Stimulated activated CD8-positive, alpha-beta memory T cell treated with anti-CD3 and anti-CD28 coated beads, Interleukin-15, amount 100 ng/mL, for 48 hours (primary cell): ENCODE results near the gene CUEDC1.

Experiments used
- DNase-seq, 2 donors: peaks; one replicate each; pipeline ENCODE4 v3.0.0-alpha.2; 2020; ENCODE audit warnings: low read depth in 2 of 2

The CUEDC1 gene

DNA sequence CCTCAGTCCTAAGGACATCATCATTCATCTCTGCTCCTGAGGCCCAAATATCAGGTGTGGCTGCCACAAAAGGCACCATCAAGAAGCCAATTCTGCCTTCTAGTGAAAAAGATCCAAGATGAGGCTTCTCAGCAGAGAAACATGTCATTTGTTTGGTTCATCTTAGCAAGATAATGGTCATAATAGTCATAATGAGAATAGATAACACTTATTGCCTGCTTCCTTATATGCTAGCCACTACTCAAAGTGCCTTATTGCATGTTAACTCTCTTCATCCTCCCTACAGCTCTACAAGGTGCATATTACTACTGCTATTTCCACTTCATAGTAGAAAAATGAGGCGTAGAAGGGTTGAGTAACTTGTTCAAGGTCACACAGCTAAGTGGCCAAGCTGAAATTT is 60.4 kb downstream of the CUEDC1 start:
- no peak for DNase-seq

DNA sequence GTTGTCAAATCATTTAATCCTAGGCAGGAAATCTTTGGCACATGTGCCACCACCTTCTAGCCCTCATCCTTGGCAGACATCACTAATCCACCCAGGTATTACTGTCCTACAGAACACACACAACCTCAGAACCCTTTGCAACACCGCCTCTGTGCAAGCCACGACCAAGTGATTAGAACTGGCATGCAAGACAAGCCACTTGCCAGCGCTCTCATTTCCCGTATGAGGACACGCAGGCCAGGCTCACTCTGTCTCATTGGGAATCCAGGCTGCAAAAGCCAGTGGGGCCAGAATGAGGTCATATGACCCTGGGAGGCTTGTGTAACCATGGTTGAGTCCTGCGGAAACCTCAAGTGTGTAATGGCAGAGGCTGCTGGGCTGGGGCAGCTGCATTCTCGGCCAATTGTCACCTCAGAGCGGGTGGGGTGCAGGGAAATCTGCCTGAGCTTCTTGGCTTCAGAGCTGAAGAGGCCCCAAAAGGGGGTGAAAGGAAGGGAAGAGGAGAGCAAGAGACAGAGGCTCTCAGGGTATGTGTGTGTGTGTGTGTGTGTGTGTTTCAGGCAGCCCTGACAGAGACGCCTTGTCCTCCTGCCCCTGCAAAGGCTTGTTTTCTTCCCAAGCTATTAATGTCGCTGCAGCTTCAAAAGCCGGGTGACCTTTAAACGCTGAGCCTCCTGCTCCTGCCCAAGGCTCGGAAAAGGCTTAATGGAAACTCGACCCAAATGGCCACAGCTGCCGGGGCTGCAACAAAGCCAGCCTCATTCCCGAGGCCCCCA is 62.2 kb downstream of the CUEDC1 start:
- DNase-seq = no peak

DNA sequence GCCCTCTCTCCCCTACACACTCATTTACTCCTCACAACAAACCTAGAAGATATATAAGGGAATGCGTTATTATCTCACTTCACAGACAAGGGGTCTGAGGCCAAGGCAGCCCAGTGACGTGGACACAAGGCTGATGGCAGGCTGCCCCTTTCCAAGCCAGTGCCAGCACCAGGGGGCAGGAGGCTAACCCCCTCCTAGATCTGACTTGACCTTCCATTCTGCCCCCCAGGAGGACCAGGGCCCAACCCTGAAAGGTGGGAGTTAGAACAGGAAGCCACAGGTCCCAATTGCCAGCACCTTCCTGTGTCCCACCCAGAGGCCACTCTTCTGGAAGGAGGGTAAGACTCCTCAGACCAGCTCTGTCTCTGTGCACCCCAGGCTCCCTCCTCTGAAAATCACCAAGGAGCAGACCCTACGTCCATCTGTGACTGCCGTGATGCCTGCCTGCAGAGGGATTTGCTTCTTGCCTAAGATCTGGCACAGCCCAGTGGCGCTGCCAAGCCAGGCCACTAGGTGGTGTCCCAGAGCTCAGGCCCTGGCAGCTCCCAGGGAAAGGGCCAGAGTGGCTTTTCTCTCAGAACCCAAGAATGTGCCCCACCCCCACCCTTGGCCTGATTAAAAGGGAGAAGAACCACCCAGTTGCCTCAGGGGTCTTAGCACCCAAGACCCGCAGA is 62.9 kb downstream of the CUEDC1 start:
- DNase-seq = peak; percentile 60 to 66

DNA sequence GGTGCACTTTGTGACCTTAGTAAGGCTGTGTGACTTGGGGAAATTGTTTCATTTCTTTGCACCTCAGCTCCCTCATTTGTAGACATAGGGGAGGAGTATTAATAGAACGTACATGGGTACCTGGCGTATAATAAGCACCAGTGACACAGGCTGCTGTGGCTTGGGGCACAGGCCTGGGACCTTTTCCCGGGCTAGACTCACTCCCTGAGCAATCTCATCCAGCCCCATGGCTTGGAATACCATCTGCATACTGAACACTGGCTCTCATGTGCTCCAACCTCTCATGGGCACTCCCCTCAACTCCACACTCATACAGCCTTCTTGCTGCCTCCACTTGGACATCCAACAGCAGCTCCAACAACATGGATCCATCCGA is 64.4 kb downstream of the CUEDC1 start:
- DNase-seq = no peak

DNA sequence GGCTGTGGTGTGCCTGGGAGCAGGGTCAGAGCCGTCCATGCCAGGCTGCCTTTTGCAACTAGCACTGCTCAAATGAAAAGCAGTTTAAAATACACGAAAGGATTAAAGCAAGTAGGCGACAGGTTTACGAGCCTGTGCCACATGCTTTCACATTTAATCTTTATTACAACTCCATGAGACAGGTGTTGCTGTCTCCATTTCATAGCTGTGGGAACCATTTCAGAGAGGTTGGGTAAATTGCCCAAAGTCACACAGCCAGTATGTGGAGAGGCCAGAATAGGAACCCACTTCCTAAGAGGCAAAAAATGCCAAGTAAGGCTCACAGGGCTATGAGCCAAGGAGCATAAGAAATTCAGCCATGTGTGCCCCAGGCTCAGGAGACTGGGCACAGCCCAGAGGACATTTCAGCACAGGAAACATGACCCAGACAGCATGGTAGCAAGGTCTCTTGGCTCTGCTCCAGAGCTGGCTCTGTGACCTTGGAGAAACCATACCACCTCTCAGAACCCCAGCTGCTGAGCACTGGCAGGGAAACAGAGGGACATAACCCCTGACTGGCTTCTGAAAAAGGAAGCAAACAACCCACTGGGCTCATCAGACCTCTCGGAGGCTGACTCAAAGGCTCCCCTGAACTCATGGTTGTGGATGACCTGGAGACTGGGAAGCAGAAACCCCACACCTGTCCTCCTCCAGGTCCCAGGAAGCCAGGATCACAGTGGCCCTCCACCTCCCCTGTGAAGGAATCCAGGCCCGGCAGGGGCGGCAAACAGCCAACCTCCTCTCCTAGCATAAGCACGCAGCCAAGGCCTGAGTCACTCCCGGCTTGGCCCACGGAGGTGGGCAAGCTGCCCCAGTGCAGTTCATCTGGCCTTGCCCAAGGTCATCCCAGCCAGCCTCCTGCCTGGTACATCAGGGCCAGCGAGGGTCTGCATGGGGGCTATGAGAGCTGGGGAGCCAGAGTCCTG is 65.0 kb downstream of the CUEDC1 start:
- no peak for DNase-seq

DNA sequence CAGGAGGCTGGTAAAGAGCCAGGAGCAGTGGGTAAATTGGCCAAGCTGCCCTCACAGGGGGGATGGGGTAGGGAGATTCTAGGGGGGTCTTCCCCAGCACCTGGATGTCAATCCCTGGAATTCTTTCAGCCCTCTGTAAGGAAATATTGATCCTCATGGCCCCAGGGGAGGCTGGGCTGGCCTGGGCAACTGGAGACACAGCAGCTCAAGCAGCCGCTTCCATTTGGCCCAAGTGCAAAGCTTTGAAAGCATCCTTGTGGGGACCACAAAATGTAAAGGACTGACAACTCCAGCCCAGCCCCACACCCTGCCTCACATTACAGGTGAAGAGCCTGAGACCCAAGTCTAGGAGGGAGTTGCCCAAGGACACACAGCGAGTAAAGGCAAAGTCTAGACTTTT is 66.0 kb downstream of the CUEDC1 start:
- DNase-seq = no peak

DNA sequence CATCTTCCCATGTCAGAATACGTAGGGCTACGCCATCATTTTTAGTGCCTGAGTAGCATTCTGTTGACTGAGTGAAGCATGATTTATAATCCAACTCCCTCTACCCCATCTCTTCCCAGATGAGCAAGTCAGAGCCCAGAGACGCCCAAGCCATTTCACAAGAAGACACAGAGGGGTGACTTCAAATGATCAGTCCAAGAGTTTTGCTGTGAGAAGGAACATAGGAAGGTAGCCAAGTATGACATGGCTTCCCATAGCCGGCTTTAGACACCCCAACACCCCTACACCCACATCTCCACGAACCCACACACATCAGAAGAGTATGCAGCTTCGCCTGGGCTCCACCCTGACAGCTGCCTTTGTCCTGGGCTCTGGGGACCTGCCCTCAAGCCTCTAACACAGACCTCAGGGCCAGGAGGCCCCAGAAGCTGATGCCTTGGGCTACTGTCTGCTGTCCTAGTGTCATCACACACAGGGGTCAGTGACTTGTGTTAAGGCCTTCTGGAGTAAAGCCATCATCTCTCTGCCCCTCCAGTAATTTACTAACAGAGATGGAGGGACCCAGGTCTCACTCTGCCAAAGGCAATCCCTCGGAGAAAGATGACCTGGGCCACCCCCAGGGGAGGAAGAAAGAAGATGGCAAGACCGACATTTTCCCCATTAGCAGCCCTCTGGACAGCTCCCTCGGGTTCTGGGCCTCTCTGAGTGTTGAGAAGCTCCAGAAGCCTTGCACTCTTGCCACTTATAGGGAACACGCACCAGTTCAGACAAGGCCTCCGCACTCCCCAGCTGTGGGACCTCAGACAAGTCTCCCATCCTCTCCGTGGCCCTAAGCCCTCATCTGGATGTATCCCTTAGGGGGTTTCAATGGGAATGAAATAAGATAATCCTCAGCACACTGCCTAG is 66.6 kb downstream of the CUEDC1 start:
- no peak for DNase-seq

DNA sequence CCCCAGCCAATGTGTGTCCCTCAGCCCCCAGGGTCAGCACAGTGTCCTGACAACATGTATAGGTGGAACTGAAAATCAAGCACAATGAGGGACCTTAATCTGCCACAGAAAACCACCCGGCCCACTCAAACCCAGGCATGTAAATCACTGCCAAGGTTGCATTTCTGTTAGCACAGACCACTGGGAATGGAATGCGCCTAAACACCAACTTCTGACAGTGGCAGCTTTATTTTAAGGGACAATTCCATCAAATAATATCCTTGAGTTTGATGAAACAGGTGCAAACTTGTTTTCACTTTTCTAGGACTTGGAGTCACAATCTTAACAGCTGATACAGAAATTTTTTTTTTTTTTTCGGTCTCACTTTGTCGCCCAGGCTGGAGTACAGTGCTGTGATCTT is 68.1 kb downstream of the CUEDC1 start:
- no peak for DNase-seq

DNA sequence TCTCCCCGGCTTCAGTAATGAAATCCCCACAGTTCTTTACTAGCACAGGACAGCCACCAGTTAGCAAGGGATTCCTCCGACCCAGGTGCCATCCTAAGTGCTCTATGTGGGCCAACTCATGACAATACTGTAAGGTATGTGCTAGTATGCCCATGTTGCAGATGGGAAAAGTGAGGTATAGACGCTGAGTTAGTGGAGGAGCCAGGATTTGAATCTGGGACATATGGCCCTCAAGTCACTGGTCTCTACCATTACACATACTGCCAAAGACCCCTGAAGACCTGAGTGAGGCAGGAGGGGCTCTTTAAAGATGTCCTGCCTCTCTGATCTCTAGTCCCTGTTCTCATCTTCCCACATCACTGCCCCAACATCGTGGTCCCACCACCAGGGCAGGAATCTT is 69.2 kb downstream of the CUEDC1 start:
- no peak for DNase-seq

DNA sequence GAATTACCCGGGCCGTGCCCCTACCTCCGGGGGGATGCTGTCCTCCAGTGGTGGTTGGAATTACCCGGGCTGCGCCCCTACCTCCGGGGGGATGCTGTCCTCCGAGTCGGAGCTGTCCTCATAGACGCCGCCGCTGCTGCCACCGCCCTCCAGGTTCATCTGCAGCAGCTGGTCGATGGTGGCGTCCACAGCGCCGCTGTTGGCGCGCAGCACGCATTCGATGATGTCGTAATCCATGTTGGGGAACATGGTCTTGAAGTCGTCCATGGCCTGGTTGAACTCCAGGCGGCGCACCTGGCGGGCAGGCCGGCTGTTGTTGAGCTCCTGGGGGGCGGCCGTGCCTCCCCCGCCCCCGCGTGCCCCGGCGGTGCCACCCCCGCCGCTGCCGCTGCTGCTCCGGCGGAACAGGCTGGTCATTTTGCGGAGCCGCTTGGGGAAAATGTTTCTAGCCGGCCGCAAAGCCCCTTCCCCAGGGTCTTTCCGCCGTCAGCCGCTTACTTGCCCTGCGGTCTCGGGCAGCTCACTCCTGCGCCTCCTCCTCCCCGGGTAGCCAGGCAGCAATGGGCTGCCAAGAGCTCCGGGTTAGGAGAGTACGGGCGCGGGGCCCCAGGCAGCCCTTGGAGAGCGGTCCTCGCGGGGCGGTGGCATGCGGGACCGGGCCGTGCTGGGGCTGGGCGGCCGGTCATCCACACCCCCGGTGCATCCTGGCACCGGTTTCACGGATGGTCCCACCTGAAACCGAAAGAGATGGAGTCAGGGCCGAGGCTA is 69.9 kb downstream of the CUEDC1 start:
- DNase-seq = no peak

DNA sequence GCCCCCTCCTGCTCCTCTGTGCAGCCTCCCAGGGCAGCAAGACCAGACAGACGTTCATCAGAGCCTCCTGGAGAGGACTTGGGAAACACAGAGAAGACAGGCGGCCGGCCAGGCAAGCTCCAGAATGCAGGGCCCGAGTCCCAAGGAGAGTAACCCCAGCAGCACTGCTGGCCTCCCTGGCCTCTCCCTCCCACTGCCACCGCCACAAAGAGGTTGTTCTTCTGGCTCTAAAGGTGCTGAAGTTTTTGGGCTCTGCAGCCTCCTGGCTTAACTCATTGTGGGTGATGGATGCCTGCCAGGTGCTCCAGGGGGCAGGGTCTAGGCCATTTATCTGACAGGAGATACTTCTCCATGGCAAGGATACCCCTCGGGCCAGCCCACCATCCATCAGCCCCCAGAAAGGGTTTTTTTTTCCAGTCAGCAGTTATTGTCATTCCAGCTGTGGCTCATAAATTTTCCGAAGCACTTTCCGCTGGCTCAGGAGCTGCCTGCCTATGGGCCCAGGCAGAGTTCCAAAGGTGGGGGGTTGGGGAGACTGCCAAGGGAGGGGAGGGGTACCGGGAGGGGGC is 73.3 kb downstream of the CUEDC1 start:
- no peak for DNase-seq

DNA sequence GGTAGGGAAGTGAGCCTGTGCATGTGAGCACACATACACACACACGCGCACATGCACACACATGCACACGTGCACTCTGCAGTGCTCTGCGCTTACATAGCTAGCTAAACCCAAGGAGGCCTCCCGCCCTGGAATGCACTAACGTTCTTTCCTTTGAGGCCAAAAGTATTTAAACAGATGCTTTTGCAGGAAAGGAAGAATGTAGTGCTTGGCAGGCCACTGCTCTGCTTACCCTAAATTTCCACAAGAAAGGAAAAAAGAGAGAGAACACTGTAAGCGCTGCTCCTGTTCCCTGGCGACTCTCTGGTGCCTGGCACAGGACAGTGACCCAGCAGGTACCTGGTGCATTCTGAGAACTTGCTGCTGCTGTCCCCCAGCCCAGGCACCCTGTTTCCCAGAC is 74.1 kb downstream of the CUEDC1 start:
- no peak for DNase-seq

DNA sequence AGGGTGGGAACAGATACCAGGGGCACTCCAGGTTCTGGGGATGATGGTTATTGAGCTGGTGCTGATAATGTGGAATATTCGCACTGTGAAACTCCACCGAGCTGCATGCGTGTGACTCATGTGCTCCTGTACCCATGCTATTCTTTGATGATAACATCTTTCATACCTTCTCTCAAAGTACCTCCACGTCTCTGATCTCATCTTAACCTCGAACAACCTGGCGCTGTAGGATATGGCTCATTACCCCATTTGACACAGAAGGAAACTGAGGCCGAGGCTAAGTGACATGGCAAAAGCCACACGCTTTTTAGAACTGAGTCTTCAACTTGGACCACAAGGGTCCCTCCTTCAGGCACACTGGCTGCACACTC is 75.1 kb downstream of the CUEDC1 start:
- DNase-seq = peak in 1 of 2 donors; percentile 31

DNA sequence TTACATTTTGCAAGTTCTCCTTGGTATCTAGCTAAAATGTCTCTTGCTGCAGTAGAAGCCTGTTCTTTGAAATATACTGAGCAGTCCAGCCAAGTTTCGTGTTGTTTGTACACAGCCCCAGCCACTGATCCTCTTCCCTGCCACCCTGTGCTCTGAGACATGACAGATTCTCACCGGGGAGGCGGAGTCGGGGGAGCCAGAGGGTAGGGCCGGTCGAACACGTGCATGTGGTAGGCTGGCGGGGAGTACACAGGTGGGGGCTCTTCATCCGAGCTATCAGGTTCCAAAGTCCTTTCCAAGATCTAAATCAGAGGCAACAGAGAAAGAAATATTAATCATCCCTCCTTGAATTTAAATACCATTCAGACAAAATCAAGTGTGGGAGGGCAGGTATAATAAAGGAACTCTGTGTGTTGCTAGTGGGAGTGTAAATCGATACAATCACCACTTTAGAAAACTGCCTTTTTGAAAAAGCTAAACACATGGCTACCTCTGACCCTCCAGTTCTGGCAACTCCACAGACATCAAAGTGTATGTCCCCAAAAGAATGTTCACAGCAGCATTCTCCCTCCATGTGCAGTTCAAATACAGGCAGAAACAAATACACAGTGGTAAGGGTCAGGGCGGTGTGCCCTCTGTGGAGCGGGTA is 75.7 kb downstream of the CUEDC1 start:
- no peak for DNase-seq

DNA sequence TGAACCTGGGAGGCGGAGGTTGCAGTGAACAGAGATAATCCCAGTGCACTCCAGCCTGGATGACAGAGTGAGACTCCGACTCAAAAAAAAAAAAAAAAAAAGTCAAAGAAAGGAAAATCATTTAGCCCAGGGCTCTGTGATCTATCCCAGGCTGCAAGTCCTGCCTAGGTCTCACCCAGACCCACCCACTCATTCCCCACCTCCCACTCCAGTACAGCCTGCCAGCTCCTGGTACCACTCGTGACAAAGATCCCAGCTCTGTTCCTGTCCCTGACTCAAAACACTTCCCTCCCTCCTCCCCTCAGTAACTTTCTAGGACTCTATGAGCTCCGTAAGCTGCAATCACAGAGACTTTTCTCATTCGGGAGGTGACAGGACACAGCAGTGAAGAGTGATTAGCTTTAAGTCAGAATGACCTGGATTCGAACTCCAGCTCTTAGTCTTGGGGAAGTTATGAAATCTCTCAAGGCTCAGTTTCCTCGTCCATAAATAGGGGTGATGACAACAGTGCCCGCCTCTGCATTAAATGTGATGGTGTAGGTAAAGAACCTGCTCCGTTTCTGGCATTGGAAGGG is 77.3 kb downstream of the CUEDC1 start:
- DNase-seq = no peak

DNA sequence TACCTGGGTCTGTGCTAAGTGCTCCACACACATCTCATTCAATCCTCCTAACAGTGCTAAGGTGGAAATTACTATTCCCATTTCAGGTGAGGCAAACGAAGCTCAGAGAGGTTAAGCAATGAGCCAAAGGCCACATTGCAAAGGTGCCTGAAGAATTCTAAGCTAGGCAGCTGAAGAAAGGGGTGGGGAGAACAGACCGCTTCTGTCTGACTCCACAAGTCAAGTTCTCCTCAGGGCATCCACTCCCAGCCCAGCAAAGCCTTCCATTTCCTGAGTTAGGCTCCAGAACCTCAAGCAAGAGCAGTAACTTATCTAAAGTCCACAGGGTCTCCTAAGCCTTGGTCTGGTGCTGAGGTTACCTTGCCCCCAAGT is 78.4 kb downstream of the CUEDC1 start:
- no peak for DNase-seq

DNA sequence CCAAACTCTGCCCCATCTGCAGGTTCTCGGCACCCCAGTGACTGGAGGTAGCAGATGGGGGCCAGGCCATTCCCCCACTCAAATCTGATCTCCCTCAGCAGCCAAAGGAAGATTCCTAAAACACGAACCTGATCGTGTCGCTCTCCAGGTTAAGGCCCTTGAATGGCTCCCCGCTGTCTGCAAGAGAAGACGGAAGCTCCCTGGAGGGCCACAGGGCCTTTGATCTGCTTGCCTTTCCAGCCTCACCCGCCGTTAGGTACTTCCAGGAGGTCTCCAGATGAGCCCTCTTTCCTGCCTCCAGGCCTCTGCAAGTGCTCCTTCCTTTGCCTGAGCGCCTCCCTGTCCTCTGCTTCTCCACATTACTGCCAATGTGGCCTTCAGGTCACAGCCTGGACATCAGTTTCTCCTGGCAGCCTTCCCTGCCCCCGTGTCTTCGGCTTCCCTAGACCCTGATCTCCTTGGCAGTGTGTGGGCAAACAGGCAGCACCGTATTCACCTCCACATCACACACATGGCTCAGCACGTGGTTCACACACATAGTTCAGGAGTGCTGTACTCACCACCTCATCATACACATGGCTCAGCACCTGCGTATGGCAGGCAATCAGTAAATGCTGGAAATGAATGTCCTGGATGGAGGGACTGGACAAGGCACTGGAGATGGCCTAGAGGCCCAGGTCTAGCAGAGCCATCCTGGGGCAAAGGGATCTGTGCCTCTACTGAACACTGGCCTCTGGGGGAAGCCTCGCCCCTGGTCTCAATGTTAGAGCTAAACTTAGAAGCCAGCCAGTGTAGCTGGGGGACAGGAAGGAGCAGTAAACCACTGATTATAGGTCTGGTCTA is 79.0 kb downstream of the CUEDC1 start:
- no peak for DNase-seq

DNA sequence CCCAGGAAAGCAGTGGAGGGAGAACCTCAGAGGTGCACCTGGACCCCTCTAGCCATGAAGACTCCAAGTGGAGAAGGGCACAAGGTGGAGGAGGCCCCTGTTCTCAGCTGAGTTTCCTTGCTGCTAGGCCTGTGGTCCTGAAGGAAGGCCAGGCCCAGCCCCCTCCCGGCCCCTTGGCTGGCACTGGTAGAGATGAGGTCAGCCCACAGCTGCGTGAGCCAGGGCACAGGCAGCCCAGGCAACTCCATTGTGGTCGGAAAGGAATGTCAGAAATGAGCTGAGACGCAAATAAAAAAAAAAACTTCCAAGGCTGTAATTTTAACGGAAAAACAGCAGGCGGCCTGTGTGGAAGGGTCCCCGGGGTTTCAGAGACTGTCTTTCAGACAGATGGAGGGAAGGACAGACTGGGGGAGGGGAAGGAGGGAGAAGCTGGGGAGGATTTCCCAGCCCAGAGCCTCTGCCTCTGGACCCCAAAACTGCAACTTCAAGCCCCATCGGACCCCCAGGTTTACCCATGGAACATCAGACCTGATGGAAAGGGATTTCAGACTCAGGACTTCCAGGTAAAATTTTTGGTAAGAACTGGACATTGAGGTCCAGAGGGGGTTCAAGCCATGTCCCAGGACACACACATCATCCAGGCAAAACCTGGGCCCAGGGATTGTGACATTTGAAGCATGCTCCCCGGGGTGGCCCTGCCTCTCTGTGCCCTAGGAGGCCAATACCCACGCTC is 79.8 kb downstream of the CUEDC1 start:
- DNase-seq = no peak
